Keratinocyte (primary cell): ENCODE measurements around the gene ZCCHC10. TPM values are rescaled to one million over a fixed set of nuclear protein-coding genes. Genes with fewer than 3 reads are reported as not detected.

Experiments used
- DNase-seq: peaks from one replicate; pipeline ENCODE4 v3.0.0-alpha.2; 2011; ENCODE audit warnings: low read depth, missing footprints, low spot score
- FAIRE-seq: peaks from 2 replicates; lab custom pipeline; 2011; peaks lifted over from hg19 to GRCh38; lab: Jason Lieb, UNC
- H2AFZ ChIP-seq: 2 replicates; pipeline ENCODE4 v1.6.0; 2012; ENCODE audit warnings: low read length, control low read depth, inconsistent platforms; ENCODE audit not compliant: control insufficient read depth
- H3K27ac ChIP-seq: 2 replicates; pipeline ENCODE4 v1.5.1; 2011; ENCODE audit warnings: low read length; ENCODE audit not compliant: control insufficient read depth, insufficient read depth
- H3K27me3 ChIP-seq: 3 replicates; pipeline ENCODE4 v1.6.0; 2011; ENCODE audit warnings: low read length; ENCODE audit not compliant: control insufficient read depth, insufficient read depth; ENCODE audit errors: extremely low read depth
- H3K36me3 ChIP-seq, 2 experiments: 2 replicates in 1 of 2; 3 replicates in 1 of 2; pipeline ENCODE4 v1.5.1; 2011; ENCODE audit warnings: low read length in 2 of 2, mild to moderate bottlenecking in 1 of 2; ENCODE audit not compliant: control insufficient read depth in 2 of 2, insufficient read depth in 2 of 2; ENCODE audit errors: extremely low read depth in 1 of 2
- H3K4me1 ChIP-seq: 3 replicates; pipeline ENCODE4 v1.5.1; 2011; ENCODE audit warnings: low read length; ENCODE audit not compliant: control insufficient read depth, insufficient read depth; ENCODE audit errors: extremely low read depth
- H3K4me2 ChIP-seq: 3 replicates; pipeline ENCODE4 v1.6.0; 2011; ENCODE audit warnings: low read depth, low read length; ENCODE audit not compliant: control insufficient read depth, insufficient read depth; ENCODE audit errors: extremely low read depth
- H3K4me3 ChIP-seq, 3 experiments: fragments of 200-600 bp in 1 of 3; sonication (generic) in 1 of 3; 2 replicates in 2 of 3; 3 replicates in 1 of 3; pipeline ENCODE4 v1.5.1; 2011 to 2016; ENCODE audit warnings: low read length in 3 of 3, mild to moderate bottlenecking in 3 of 3, control low read depth in 2 of 3, inconsistent platforms in 1 of 3, low read depth in 1 of 3, mixed read lengths in 1 of 3, mixed run types in 1 of 3, moderate library complexity in 1 of 3; ENCODE audit not compliant: control insufficient read depth in 2 of 3, insufficient read depth in 2 of 3; ENCODE audit errors: extremely low read depth in 1 of 3
- H3K79me2 ChIP-seq: 2 replicates; pipeline ENCODE4 v1.6.0; 2012; ENCODE audit warnings: low read length; ENCODE audit not compliant: control insufficient read depth, insufficient read depth
- H3K9ac ChIP-seq: 3 replicates; pipeline ENCODE4 v1.6.0; 2011; ENCODE audit warnings: low read length; ENCODE audit not compliant: control insufficient read depth, insufficient read depth; ENCODE audit errors: extremely low read depth
- H3K9me1 ChIP-seq: 3 replicates; pipeline ENCODE4 v1.6.0; 2011; ENCODE audit warnings: low read length; ENCODE audit not compliant: control insufficient read depth, insufficient read depth; ENCODE audit errors: extremely low read depth
- H3K9me3 ChIP-seq: 2 replicates; pipeline ENCODE4 v1.5.1; 2012; ENCODE audit warnings: low read depth, low read length; ENCODE audit not compliant: control insufficient read depth
- H4K20me1 ChIP-seq: 3 replicates; pipeline ENCODE4 v1.6.0; 2011; ENCODE audit warnings: low read length; ENCODE audit not compliant: control insufficient read depth, insufficient read depth; ENCODE audit errors: extremely low read depth
- EZH2 ChIP-seq: IDR thresholded peaks from one replicate; pipeline ENCODE4 v1.6.1; 2012; ENCODE audit warnings: inconsistent platforms, mild to moderate bottlenecking, low read length, moderate library complexity
- dilution Hi-C: fragments of 300-500 bp; cut with MboI; formaldehyde crosslinking; loops from one replicate; pipeline ENCODE4 v1.7.0; 2020; ENCODE audit warnings: low sequenced_read_pairs; ENCODE audit not compliant: extremely low pct_ligation_motif_present
- polyA plus RNA-seq, 5 experiments: library from polyadenylated mRNA; depleted of rRNA in 3 of 5; stranded (reverse) in 3 of 5; stranded (forward) in 1 of 5; unstranded in 1 of 5; fragments of >200 nt; gene quantifications; 1 replicate in 1 of 5; 2 replicates in 3 of 5; 3 replicates in 1 of 5; pipeline versions ENCODE4 v1.2.1 to v1.2.3, GENCODE V29; 2011 to 2012; ENCODE audit warnings: missing spikeins in 2 of 5, low read depth in 1 of 5, low replicate concordance in 1 of 5
- TF ChIP-seq, protein P1 (sequence below), 3 experiments: IDR thresholded peaks in 1 of 3; conservative IDR thresholded peaks in 1 of 3; optimal IDR thresholded peaks in 1 of 3; 2 replicates in 2 of 3; 3 replicates in 1 of 3; pipeline versions ENCODE3 to v1.5.1; 2011; ENCODE audit warnings: low read length in 3 of 3, mild to moderate bottlenecking in 3 of 3, moderate library complexity in 2 of 3, control low read depth in 1 of 3, inconsistent platforms in 1 of 3; ENCODE audit not compliant: insufficient read depth in 2 of 3; ENCODE audit errors: extremely low read depth in 1 of 3

Gene ZCCHC10
- polyA plus RNA-seq, 1 donor (not counting 4 experiments of a cell fraction or from before 2014, with no cell fraction given) = 38.5 TPM

DNA sequence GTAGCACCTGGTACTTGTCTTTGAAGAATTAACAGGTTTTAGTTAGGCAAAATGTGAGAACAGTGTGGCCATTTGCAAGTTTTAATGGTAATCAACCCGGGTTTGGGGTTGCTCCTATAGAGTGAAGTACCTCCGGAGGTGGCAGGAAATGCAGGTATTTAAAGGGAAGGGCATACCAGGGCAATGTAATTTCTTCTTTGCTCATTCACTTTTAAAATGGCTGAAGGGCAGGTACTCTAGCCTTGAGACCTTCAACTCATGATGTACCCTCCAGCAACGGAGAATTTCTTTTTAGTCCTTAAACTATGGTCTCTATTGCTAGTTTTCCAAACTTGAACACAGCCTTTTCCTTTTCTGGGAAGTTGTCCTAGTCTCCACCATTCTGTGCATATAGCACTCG lies 24.2 kb upstream of the ZCCHC10 start:
- TF ChIP-seq, protein P1, sequence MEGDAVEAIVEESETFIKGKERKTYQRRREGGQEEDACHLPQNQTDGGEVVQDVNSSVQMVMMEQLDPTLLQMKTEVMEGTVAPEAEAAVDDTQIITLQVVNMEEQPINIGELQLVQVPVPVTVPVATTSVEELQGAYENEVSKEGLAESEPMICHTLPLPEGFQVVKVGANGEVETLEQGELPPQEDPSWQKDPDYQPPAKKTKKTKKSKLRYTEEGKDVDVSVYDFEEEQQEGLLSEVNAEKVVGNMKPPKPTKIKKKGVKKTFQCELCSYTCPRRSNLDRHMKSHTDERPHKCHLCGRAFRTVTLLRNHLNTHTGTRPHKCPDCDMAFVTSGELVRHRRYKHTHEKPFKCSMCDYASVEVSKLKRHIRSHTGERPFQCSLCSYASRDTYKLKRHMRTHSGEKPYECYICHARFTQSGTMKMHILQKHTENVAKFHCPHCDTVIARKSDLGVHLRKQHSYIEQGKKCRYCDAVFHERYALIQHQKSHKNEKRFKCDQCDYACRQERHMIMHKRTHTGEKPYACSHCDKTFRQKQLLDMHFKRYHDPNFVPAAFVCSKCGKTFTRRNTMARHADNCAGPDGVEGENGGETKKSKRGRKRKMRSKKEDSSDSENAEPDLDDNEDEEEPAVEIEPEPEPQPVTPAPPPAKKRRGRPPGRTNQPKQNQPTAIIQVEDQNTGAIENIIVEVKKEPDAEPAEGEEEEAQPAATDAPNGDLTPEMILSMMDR (optimal IDR thresholded peaks at IDR 0.05 in 1 of 3, IDR thresholded peaks at IDR 0.05 in 1 of 3, conservative IDR thresholded peaks at IDR 0.05 in 1 of 3; ENCODE audit: extremely low read depth in 1 of 3, insufficient read depth in 2 of 3, low read length in 3 of 3) = no peak
- TF ChIP-seq EZH2 = no peak
- Histone ChIP-seq H3K9me1 (no peaks in the 10 kb centered on the region), H3K4me2 (peak overlapping the region; percentile 93), H3K4me1 (peaks cover 20% of the 10 kb centered on the region), H4K20me1 (peaks cover 5% of the 10 kb centered on the region), H3K4me3 (peak overlapping the region; percentile 76 to 96 (median 90)), H3K9ac (peak overlapping the region; percentile 99), H3K27me3 (no peaks in the 10 kb centered on the region), H3K79me2 (peaks cover 43% of the 10 kb centered on the region), H3K9me3 (no peaks in the 10 kb centered on the region), H3K27ac (peak overlapping the region; percentile 92), H3K36me3 (peaks cover 0 to 2% of the 10 kb centered on the region in 2 experiments), H2AFZ (peak overlapping the region; percentile 82)
- FAIRE-seq (no peak), DNase-seq (no peak)
- dilution Hi-C loops = no loop called here

DNA sequence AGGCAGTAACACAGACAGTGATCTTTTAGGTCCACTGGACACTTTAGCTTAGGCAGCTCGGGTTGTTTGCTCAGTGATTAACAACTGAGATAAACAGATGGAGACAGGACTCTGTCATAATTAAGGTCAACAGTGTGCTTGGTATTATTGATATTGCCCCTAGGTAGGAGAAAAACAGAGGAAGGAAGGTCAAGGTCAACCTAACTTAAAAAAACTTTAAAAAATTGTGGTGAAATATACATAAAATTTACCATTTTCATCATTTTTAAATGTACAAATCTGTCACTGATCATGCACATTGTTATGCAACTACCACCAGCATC lies 23.3 kb upstream of the ZCCHC10 start:
- Histone ChIP-seq H4K20me1 (no peaks in the 10 kb centered on the region), H3K4me1 (peaks cover 18% of the 10 kb centered on the region), H3K4me3 (no peak overlapping the region), H3K9me3 (no peaks in the 10 kb centered on the region), H3K27me3 (no peaks in the 10 kb centered on the region), H3K4me2 (no peak overlapping the region), H3K79me2 (peaks cover 35% of the 10 kb centered on the region), H3K27ac (no peak overlapping the region), H3K9ac (no peak overlapping the region), H3K36me3 (no peaks in the 10 kb centered on the region), H3K9me1 (no peaks in the 10 kb centered on the region), H2AFZ (no peak overlapping the region)
- no peak for DNase-seq
- dilution Hi-C loops = no loop called here
- TF ChIP-seq, protein P1 (optimal IDR thresholded peaks at IDR 0.05 in 1 of 3, IDR thresholded peaks at IDR 0.05 in 1 of 3, conservative IDR thresholded peaks at IDR 0.05 in 1 of 3; ENCODE audit: extremely low read depth in 1 of 3, insufficient read depth in 2 of 3, low read length in 3 of 3) = no peak
- no peak for TF ChIP-seq EZH2
- FAIRE-seq = no peak
